Mucosa of descending colon (tissue), 3 donors: ENCODE measurements around the gene SERPINA9. TPM values are rescaled to one million over a fixed set of nuclear protein-coding genes. Genes with fewer than 3 reads are reported as not detected.

Source experiments
- ATAC-seq: fragments of 200-7000 bp; cut with Tn5 transposase; one replicate; pipeline ENCODE4 v1.9.1; 2020; ENCODE audit warnings: mild to moderate bottlenecking, moderate library complexity
- DNase-seq, 3 donors: peaks; one replicate each; pipeline ENCODE4 v3.0.0-alpha.2; 2020
- H3K36me3 ChIP-seq: fragments of 200-600 bp; one replicate; pipeline ENCODE4 v1.8.0; 2021; ENCODE audit warnings: low read depth, mild to moderate bottlenecking
- H3K4me1 ChIP-seq: fragments of 200-600 bp; one replicate; pipeline ENCODE4 v1.8.0; 2021; ENCODE audit warnings: low read depth, mild to moderate bottlenecking
- H3K4me3 ChIP-seq: fragments of 200-600 bp; one replicate; pipeline ENCODE4 v1.8.0; 2021; ENCODE audit warnings: mild to moderate bottlenecking
- H3K9me3 ChIP-seq: fragments of 200-600 bp; one replicate; pipeline ENCODE4 v1.8.0; 2021; ENCODE audit warnings: mild to moderate bottlenecking
- CTCF ChIP-seq: fragments of 200-600 bp; IDR thresholded peaks from one replicate; pipeline ENCODE4 v1.8.0; 2022; ENCODE audit warnings: antibody characterized with exemption, mild to moderate bottlenecking
- intact Hi-C, 2 donors: fragments of 100-400 bp; cut with DNase I in 1 of 2; cut with micrococcal nuclease in 1 of 2; formaldehyde crosslinking; loops; one replicate each; pipeline versions ENCODE4 v1.11.0 to v1.11.1; 2022; cut with DNase I, micrococcal nuclease
- total RNA-seq, 3 donors: library from RNA; stranded (reverse); fragmentation: NEBNext Ultra II Directional in 2 of 3; extraction: Animal tissue kit (Norgen Biotek cat#: 25700) in 2 of 3; gene quantifications; one replicate each; pipeline versions ENCODE4 v1.2.1 to v1.2.4, GENCODE V29; 2021 to 2023
- donor health status: DM: no; HTN: no; CAD: no; lungs with moderate emphysema.
- donor health status: DM: no; HTN: no; CAD: no.
- donor health status: DM: no; HTN: yes; CAD: no.

The SERPINA9 gene
- total RNA-seq, 3 donors from 2014 or later, result not detected

DNA sequence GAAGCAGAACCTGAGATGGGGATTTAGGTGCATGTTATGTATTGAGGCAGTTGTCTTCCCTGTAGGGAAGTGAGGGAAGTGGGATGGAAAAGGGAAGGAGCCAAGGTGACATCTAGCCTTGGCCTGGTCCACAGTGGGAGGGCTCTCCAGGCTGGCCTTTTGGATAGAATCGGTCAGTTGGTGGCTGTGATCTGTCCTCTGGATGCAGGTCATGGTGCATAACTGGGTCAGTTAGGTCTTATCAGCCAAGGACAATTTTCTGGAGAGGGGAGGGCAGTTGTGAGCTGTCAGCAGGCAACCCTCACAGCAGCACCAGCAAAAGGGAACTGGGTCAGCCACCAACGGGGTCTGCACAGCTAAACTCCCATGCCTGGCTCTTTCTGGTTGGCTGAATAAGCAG, 23.7 kb upstream of the SERPINA9 start:
- ATAC-seq, result no peak
- H3K36me3 ChIP-seq, result no peaks in the 10 kb centered on the region
- H3K4me3 ChIP-seq, result no peak overlapping the region

GRCh38 chr14:94498215-94498614, 22.2 kb upstream of the SERPINA9 start:
- H3K4me3 ChIP-seq, result no peak overlapping the region
- intact Hi-C loops, result no loop called here
- ATAC-seq, result no peak

More for the DNA sequence above, 23.7 kb upstream of the SERPINA9 start:
- no peak for DNase-seq
- TF ChIP-seq CTCF, result no peak
- intact Hi-C loops, result no loop called here
- Histone ChIP-seq H3K4me1 (no peaks in the 10 kb centered on the region), H3K9me3 (no peaks in the 10 kb centered on the region)

GRCh38 chr14:94494085-94494484, 18.1 kb upstream of the SERPINA9 start:
- intact Hi-C loops, result no loop called here
- H3K4me1 ChIP-seq, result no peaks in the 10 kb centered on the region
- no peak overlapping the region for H3K4me3 ChIP-seq
- TF ChIP-seq CTCF, result no peak
- no peaks in the 10 kb centered on the region for H3K36me3 ChIP-seq
- ATAC-seq (no peak), DNase-seq (no peak)
- no peaks in the 10 kb centered on the region for H3K9me3 ChIP-seq

More at GRCh38 chr14:94498215-94498614, 22.2 kb upstream of the SERPINA9 start:
- Histone ChIP-seq H3K36me3 (no peaks in the 10 kb centered on the region), H3K4me1 (no peaks in the 10 kb centered on the region), H3K9me3 (no peaks in the 10 kb centered on the region)
- DNase-seq, result no peak
- no peak for TF ChIP-seq CTCF

DNA sequence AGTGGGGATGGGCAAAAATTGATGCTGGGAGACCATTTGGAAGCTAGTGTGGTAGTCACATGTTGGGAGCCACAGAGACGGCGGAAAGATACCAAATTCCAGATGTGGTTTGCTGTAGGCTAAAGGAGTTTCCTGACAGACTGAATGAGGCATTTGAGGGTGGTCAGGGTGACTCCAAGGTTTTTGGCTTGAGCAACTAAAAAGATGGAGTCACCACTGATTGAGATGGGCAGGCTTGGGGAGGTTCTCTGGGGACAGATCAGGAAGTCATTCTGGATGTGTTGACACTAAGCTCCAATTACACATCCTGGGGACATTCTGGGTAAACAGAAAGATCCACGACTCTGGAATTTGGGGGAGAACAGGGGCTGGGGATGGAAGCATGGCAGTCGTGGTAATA, 15.5 kb upstream of the SERPINA9 start:
- no peak for DNase-seq
- no peaks in the 10 kb centered on the region for H3K4me1 ChIP-seq
- no peak for TF ChIP-seq CTCF
- no peak overlapping the region for H3K4me3 ChIP-seq
- no peaks in the 10 kb centered on the region for H3K9me3 ChIP-seq
- intact Hi-C loops, result no loop called here
- no peak for ATAC-seq
- no peaks in the 10 kb centered on the region for H3K36me3 ChIP-seq

- intact Hi-C loops, result no loop called here
Measured at GRCh38 chr14:94489336-94489735, 13.3 kb upstream of the SERPINA9 start.

More at GRCh38 chr14:94489336-94489735, 13.3 kb upstream of the SERPINA9 start:
- no peak for TF ChIP-seq CTCF
- Histone ChIP-seq H3K9me3 (no peaks in the 10 kb centered on the region), H3K36me3 (no peaks in the 10 kb centered on the region), H3K4me3 (no peak overlapping the region), H3K4me1 (no peaks in the 10 kb centered on the region)
- DNase-seq, result no peak
- no peak for ATAC-seq
